ENCODE measurements around the gene ARL16. TPM values are rescaled to one million over a fixed set of nuclear protein-coding genes. Genes with fewer than 3 reads are reported as not detected.

The ARL16 gene
- total and polyA plus RNA-seq, 2 donors (not counting 3 experiments of a cell fraction or from before 2014, with no cell fraction given): 41.4 to 71.7 TPM

DNA sequence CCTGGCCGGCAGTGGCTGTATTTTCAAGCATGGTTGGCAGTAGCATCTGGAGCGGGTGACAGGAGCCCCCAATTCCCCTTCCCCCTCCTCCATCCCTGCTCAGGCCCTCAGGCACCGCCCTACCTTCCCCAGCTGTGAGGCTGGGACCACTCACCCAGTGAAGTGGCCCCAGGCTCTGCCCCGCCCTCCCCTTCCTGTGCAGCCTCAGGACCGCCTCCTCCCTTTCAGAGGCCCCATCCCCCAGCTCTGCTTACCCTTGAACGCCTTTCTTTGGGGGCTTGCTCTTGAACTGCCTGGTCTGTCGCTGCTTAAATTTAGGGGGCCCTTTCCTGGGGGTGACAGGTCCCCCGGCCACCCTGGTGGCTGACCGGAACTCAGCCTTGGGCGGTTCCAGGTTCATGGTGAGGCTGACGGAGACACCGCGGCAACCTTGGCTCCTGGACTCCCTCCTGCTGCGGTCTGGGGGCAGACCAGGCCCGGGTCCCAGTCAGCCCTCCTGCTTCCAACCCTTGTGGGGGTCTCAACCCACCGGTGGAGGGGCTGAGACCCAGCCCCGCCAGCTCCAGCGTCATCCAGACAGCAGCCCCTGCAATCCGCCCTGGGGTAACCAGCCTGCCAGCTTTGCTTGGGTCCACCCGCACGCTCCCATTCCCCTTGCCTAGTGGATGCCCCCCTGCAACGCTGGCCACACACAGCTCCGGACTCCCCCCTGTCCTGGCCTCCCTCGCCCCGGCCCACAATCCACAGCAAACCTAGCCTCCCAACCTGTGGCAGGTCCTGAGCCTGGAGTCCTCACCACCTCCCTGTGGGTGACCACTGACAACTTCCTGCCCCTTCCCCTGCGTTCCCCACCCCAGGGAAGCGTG lies 30.5 kb downstream of the ARL16 start:
- no peaks in the 10 kb centered on the region for H3K79me2 ChIP-seq (ENCODE audit: control insufficient read depth, insufficient read depth, low read length)
- H3K9me1 ChIP-seq (replicated peaks; ENCODE audit: control insufficient read depth, extremely low read depth, insufficient read depth, low read length): no peaks in the 10 kb centered on the region
- intact Hi-C loops (cut with micrococcal nuclease) (no loop called here), dilution Hi-C loops (cut with MboI; ENCODE audit: extremely low pct_ligation_motif_present, low sequenced_read_pairs) (no loop called here)
- H3K36me3 ChIP-seq (ENCODE audit: control insufficient read depth in 2 of 2, extremely low read depth in 1 of 2, insufficient read depth in 2 of 2, low read length in 2 of 2): no peaks in the 10 kb centered on the region
- H3K9me3 ChIP-seq (replicated peaks; ENCODE audit: control insufficient read depth, insufficient read depth, low read length): no peaks in the 10 kb centered on the region
- no peak for DNase-seq (ENCODE audit: low read depth, low spot score)
- H3K4me2 ChIP-seq (ENCODE audit: insufficient read depth, low read length): no peak overlapping the region
- H3K4me1 ChIP-seq (ENCODE audit: control insufficient read depth, extremely low read depth, insufficient read depth, low read length): peaks cover 9% of the 10 kb centered on the region
- H4K20me1 ChIP-seq (replicated peaks; ENCODE audit: control insufficient read depth, extremely low read depth, insufficient read depth, low read length): no peaks in the 10 kb centered on the region
- H3K27ac ChIP-seq (ENCODE audit: insufficient read depth, low read depth, low read length): no peak overlapping the region
- TF ChIP-seq EZH2 (IDR thresholded peaks at IDR 0.05; ENCODE audit: borderline replicate concordance, low read depth, low read length, severe bottlenecking) (no peak), POLR2A (IDR thresholded peaks at IDR 0.05; ENCODE audit: low read depth, low read length) (no peak), JUN (IDR thresholded peaks at IDR 0.05; ENCODE audit: borderline replicate concordance, insufficient read depth, insufficient read length, low read depth) (no peak), FOS (IDR thresholded peaks at IDR 0.05; ENCODE audit: borderline replicate concordance, insufficient read depth, low read length) (no peak), GATA2 (IDR thresholded peaks at IDR 0.05; ENCODE audit: insufficient read depth, insufficient read length, low read depth, low read length) (no peak), MAX (IDR thresholded peaks at IDR 0.05; ENCODE audit: insufficient read depth, insufficient read length) (no peak), POLR2AphosphoS5 (IDR thresholded peaks at IDR 0.05; ENCODE audit: insufficient read depth, low read depth, low read length) (no peak), MYC (IDR thresholded peaks at IDR 0.05; ENCODE audit: low read depth, low read length) (no peak)
- TF ChIP-seq, protein P1, sequence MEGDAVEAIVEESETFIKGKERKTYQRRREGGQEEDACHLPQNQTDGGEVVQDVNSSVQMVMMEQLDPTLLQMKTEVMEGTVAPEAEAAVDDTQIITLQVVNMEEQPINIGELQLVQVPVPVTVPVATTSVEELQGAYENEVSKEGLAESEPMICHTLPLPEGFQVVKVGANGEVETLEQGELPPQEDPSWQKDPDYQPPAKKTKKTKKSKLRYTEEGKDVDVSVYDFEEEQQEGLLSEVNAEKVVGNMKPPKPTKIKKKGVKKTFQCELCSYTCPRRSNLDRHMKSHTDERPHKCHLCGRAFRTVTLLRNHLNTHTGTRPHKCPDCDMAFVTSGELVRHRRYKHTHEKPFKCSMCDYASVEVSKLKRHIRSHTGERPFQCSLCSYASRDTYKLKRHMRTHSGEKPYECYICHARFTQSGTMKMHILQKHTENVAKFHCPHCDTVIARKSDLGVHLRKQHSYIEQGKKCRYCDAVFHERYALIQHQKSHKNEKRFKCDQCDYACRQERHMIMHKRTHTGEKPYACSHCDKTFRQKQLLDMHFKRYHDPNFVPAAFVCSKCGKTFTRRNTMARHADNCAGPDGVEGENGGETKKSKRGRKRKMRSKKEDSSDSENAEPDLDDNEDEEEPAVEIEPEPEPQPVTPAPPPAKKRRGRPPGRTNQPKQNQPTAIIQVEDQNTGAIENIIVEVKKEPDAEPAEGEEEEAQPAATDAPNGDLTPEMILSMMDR (IDR thresholded peaks at IDR 0.05; ENCODE audit: extremely low read depth in 1 of 2, insufficient read depth in 1 of 2, low read depth in 1 of 2, low read length in 2 of 2): no peak
- H3K4me3 ChIP-seq (replicated peaks in 1 of 3; ENCODE audit: insufficient read depth in 1 of 3, low read depth in 1 of 3, low read length in 3 of 3): no peak overlapping the region
- no TSS peak for BruUV-seq (replicated peaks)
- CTCF ChIA-PET: interaction anchor here (1.7 kb wide), 1 partner anchor 9 kb away, joined by 6 read pairs; no protein-coding TSS in a partner anchor
- POLR2A ChIA-PET: no interaction called here
- FAIRE-seq: no peak
- H3K9ac ChIP-seq (replicated peaks; ENCODE audit: extremely low read depth, insufficient read depth, low read length): no peak overlapping the region
- peaks cover 7 to 8% of the 10 kb centered on the region in 2 experiments for H3K27me3 ChIP-seq (ENCODE audit: control insufficient read depth in 2 of 2, insufficient read depth in 2 of 2, low read length in 2 of 2)
- H2AFZ ChIP-seq (ENCODE audit: low read depth, low read length): peak overlapping the region; percentile 78

Data from endothelial cell of umbilical vein (primary cell).